BE2C (cell line): ENCODE data around the gene KCNMA1.
A peak's percentile ranks its signal among the peaks of the same experiment; 100 is the strongest.

Experiments
- DNase-seq: peaks from one replicate; pipeline ENCODE4 v3.0.0-alpha.2; 2020
- H3K27me3 ChIP-seq: fragments of 250-450 bp; sonication (Bioruptor Pico); 2 replicates; pipeline ENCODE4 v1.5.1; 2020; ENCODE audit warnings: mild to moderate bottlenecking
- H3K36me3 ChIP-seq: fragments of 250-450 bp; sonication (Bioruptor Pico); 2 replicates; pipeline ENCODE4 v1.5.1; 2020; ENCODE audit warnings: mild to moderate bottlenecking
- H3K4me1 ChIP-seq: fragments of 250-450 bp; sonication (Bioruptor Pico); 2 replicates; pipeline ENCODE4 v1.5.1; 2020
- H3K4me3 ChIP-seq: 2 replicates; pipeline ENCODE4 v1.5.1; 2011; ENCODE audit warnings: low read depth, low read length
- H3K9me3 ChIP-seq: fragments of 250-450 bp; sonication (Bioruptor Pico); 2 replicates; pipeline ENCODE4 v1.5.1; 2020
- TF ChIP-seq, protein P1 (sequence below): IDR thresholded peaks from 2 replicates; pipeline ENCODE4 v1.5.1; 2012; ENCODE audit warnings: mild to moderate bottlenecking, low read depth, low read length

The KCNMA1 gene

GRCh38 chr10:77430530-77430929, 207.1 kb downstream of the KCNMA1 start:
- H3K36me3 ChIP-seq = no peaks in the 10 kb centered on the region
- TF ChIP-seq, protein P1, sequence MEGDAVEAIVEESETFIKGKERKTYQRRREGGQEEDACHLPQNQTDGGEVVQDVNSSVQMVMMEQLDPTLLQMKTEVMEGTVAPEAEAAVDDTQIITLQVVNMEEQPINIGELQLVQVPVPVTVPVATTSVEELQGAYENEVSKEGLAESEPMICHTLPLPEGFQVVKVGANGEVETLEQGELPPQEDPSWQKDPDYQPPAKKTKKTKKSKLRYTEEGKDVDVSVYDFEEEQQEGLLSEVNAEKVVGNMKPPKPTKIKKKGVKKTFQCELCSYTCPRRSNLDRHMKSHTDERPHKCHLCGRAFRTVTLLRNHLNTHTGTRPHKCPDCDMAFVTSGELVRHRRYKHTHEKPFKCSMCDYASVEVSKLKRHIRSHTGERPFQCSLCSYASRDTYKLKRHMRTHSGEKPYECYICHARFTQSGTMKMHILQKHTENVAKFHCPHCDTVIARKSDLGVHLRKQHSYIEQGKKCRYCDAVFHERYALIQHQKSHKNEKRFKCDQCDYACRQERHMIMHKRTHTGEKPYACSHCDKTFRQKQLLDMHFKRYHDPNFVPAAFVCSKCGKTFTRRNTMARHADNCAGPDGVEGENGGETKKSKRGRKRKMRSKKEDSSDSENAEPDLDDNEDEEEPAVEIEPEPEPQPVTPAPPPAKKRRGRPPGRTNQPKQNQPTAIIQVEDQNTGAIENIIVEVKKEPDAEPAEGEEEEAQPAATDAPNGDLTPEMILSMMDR = no peak
- H3K4me1 ChIP-seq = peaks cover 8% of the 10 kb centered on the region; the same call in 1 of the 2 replicates
- H3K9me3 ChIP-seq = no peaks in the 10 kb centered on the region
- no peaks in the 10 kb centered on the region for H3K27me3 ChIP-seq
- no peak overlapping the region for H3K4me3 ChIP-seq
- DNase-seq = no peak

DNA sequence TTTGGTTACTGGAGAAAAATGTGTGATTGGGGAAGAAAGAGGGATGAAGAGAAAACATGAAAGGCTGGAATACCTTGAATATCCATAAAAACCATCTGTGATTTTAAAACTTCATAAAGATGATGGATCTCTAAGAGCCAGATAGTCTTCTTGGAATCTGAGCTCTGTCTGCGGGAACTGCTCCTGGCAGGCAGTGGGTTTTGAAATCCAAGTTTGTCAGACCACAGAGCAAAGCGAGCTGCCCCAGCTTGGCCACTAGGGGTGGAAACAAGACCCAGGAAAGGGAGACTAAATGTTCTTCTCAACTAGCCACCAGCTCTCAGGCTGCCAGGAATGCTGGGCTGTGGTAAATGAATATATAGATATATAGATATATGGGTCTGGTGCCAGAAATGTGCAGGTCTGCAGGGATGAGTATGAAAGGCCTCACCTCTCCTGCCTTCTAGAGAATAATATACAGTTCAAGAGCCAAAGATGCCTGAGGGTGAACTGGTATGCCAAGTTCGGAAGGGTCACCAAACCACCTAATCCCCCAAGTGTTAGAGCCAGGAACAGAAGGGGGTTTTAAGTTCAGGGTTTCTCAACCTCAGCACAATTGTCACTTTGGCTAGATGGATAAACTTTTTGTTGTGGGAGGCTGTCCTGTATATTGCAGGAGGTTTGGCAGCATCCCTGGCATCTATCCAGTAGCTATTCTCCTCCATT, 208.8 kb downstream of the KCNMA1 start:
- peak; percentile 64 for DNase-seq
- Histone ChIP-seq H3K27me3 (no peaks in the 10 kb centered on the region), H3K36me3 (no peaks in the 10 kb centered on the region), H3K9me3 (no peaks in the 10 kb centered on the region), H3K4me1 (peaks cover 12% of the 10 kb centered on the region), H3K4me3 (no peak overlapping the region)
- TF ChIP-seq, protein P1 = peak; percentile 80

- Histone ChIP-seq H3K36me3 (no peaks in the 10 kb centered on the region), H3K9me3 (no peaks in the 10 kb centered on the region), H3K4me3 (no peak overlapping the region), H3K4me1 (peaks cover 45% of the 10 kb centered on the region), H3K27me3 (no peaks in the 10 kb centered on the region)
- DNase-seq = no peak
- TF ChIP-seq, protein P1 = no peak
These were observed 213.4 kb downstream of the KCNMA1 start for GRCh38 chr10:77424257-77424656.

DNA sequence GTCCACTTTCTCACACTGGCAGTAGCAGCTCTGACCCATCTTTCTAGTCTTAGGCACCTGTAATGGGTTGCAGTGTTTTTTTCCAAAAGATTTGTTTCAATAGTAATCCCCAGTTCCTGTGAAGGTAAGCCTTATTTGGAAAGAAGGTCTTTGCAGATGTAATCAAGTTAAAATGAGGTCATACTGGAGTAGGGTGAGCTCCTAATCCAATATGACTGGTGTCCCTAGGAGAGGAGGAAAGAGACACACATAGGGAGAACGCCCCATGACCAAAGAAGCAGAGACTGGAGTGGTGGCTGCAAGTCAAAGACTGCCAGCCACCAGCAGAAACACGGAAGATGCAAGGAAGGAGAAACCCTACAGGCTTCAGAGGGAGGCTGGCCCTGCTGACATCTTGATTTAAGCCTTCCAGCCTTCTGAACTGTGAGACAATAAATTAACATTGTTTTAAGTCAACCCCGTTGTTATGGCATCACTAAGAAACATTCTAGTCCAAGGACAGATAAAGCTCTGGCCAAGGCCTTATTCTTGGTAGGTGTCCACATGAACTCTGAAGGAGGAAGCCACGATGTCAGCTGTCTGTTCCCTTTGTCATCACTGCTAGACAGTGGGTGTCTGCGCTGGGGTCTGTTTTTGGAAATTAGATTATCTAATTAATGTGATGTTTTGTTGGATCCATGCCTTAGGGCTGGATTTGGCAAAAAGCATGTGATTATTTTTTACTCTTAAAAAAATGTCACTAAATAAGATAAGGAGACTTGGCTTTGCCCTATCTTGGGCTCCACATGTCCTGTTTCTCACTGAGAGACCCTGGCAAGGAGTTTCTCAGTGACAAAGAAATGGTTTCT, 214.9 kb downstream of the KCNMA1 start:
- Histone ChIP-seq H3K27me3 (no peaks in the 10 kb centered on the region), H3K36me3 (no peaks in the 10 kb centered on the region), H3K9me3 (no peaks in the 10 kb centered on the region), H3K4me1 (peaks cover 40% of the 10 kb centered on the region), H3K4me3 (peak overlapping the region; percentile 3; the same call in 1 of the 2 replicates)
- DNase-seq = peak; percentile 75
- TF ChIP-seq, protein P1 = no peak

- Histone ChIP-seq H3K4me3 (no peak overlapping the region), H3K36me3 (no peaks in the 10 kb centered on the region), H3K4me1 (peaks cover 40% of the 10 kb centered on the region), H3K27me3 (no peaks in the 10 kb centered on the region), H3K9me3 (no peaks in the 10 kb centered on the region)
- no peak for DNase-seq
- TF ChIP-seq, protein P1 = no peak
These were observed 216.0 kb downstream of the KCNMA1 start for GRCh38 chr10:77421591-77421990.
